Measurements from ENCODE around the gene TRAPPC1. TPM values are rescaled to one million over a fixed set of nuclear protein-coding genes. Genes with fewer than 3 reads are reported as not detected.

Gene TRAPPC1
- total and polyA plus RNA-seq, 2 of the 8 experiments (the other 6 are each of a cell fraction or from before 2014, with no cell fraction given): 114 to 170 TPM

DNA sequence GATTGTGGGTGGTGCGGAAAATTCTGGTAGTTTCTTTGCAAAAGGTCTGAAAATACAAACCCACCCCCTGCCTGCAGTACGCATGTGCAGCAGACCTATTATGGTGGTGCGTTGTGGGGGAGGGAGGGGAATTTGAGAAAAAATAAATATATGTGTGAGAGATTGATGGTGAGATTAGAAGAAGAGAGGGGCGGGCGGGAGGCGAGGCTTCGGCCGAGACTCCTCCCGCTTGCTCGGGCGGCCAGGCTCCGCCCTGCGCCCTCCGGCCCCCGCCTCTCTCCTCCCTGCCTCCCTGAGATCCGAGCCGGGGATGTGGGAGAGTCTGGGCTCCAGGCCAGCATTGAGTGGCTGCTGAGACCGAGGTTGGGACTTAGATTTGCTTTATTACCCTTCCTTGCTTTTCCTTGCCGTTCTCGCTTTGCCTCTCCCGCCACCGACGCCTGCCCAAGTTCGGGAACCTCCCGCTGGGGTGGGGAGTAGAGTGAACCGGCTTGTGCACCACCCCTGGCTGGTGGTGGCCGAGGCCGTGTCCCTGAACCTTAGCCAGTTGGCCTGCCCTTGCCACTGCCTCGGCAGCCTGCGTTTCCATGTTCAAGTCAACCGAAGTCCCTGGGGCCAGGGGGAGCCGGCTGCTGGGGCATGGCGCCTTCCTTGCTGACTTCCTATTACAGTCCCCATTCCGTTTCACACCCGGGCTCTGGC lies 44.1 kb downstream of the TRAPPC1 start (continued):
- TF ChIP-seq ZNF274 (IDR thresholded peaks at IDR 0.05; ENCODE audit: borderline replicate concordance, extremely low read depth, low read length) (no peak), TAF7 (optimal IDR thresholded peaks at IDR 0.05; ENCODE audit: borderline replicate concordance, low read depth, low read length) (no peak), TBP (IDR thresholded peaks at IDR 0.05; ENCODE audit: low read depth, low read length) (0 out of 2 replicates have a peak, but pooled peaks have one; percentile 12), POLR2A (IDR thresholded peaks at IDR 0.05; ENCODE audit: control extremely low read depth in 1 of 2, low read depth in 2 of 2, low read length in 2 of 2) (peak in 1 of 2 experiments; percentile 57; a peak in 1 of 3 replicates), SP2 (IDR thresholded peaks at IDR 0.05; ENCODE audit: low read length) (no peak), GABPA (IDR thresholded peaks at IDR 0.05; ENCODE audit: borderline replicate concordance, insufficient read depth, low read length) (no peak), FOSL1 (IDR thresholded peaks at IDR 0.05; ENCODE audit: insufficient read depth, low read depth, low read length) (no peak), RBBP5 (IDR thresholded peaks at IDR 0.05; ENCODE audit: borderline replicate concordance, low read depth, low read length) (no peak; the same call in 1 of the 2 replicates), SAP30 (IDR thresholded peaks at IDR 0.05; ENCODE audit: insufficient read depth, insufficient replicate concordance, low read length) (no peak), BRCA1 (IDR thresholded peaks at IDR 0.05; ENCODE audit: low read depth, low read length) (no peak), SIN3A (conservative IDR thresholded peaks at IDR 0.05 in 1 of 2, IDR thresholded peaks at IDR 0.05 in 1 of 2; ENCODE audit: low read depth in 1 of 2, low read length in 2 of 2) (no peak)
